A549 (cell line): Measurements from ENCODE around the gene RASL11B. TPM values are rescaled to one million over a fixed set of nuclear protein-coding genes. Genes with fewer than 3 reads are reported as not detected.

ENCODE experiments used
- ATAC-seq, 2 experiments: fragments of 200-7000 bp in 1 of 2; fragments of >200 bp in 1 of 2; cut with Nextera tagmentation in 1 of 2; cut with Tn5 transposase in 1 of 2; 3 replicates each; pipeline versions ENCODE4 v1.8.0 to v1.9.1; 2018 to 2020; ENCODE audit warnings: mild to moderate bottlenecking in 1 of 2, moderate library complexity in 1 of 2
- CTCF ChIA-PET: fragments of 300-600 bp; sonication (Branson Sonifier 250); formaldehyde crosslinking; extraction: SDS; loops from one replicate; lab custom pipeline; 2021; ENCODE audit warnings: antibody characterized with exemption, inconsistent platforms; lab: Yijun Ruan, JAX
- POLR2A ChIA-PET: fragments of 350-600 bp; formaldehyde crosslinking; extraction: SDS; loops from one replicate; lab custom pipeline; 2021; ENCODE audit warnings: antibody characterized with exemption, inconsistent platforms; lab: Yijun Ruan, JAX
- DNase-seq, 2 experiments: peaks; one replicate each; pipeline versions ENCODE4 v3.0.0 to v3.0.0-alpha.2; 2011 to 2016; ENCODE audit warnings: low read depth in 1 of 2, low spot score in 1 of 2
- FAIRE-seq: peaks from 2 replicates; lab custom pipeline; 2011; peaks lifted over from hg19 to GRCh38; lab: Jason Lieb, UNC
- H3K27ac ChIP-seq, 2 experiments: fragments of >200 bp; sonication (Bioruptor Twin); formaldehyde crosslinking; 3 replicates each; pipeline ENCODE4 v1.5.1; 2016 to 2017
- H3K4me1 ChIP-seq: fragments of >200 bp; sonication (Bioruptor Twin); formaldehyde crosslinking; 3 replicates; pipeline ENCODE4 v1.6.1; 2016
- H3K4me2 ChIP-seq: fragments of >200 bp; sonication (Bioruptor Twin); formaldehyde crosslinking; 3 replicates; pipeline ENCODE4 v1.6.1; 2016
- H3K4me3 ChIP-seq: fragments of >200 bp; sonication (Bioruptor Twin); formaldehyde crosslinking; 3 replicates; pipeline ENCODE4 v1.5.1; 2016
- H3K9me3 ChIP-seq: fragments of >200 bp; sonication (Bioruptor Twin); formaldehyde crosslinking; 3 replicates; pipeline ENCODE4 v1.6.1; 2016
- BHLHE40 ChIP-seq: IDR thresholded peaks from 2 replicates; pipeline ENCODE4 v1.6.1; 2012; ENCODE audit warnings: low read depth, low read length, inconsistent platforms
- CBX2 ChIP-seq: fragments of 200-600 bp; sonication (generic); IDR thresholded peaks from 2 replicates; pipeline ENCODE4 v1.6.1; 2016; ENCODE audit warnings: low read depth, mild to moderate bottlenecking, borderline replicate concordance
- CBX8 ChIP-seq: fragments of 200-600 bp; sonication (generic); IDR thresholded peaks from 2 replicates; pipeline ENCODE4 v1.6.1; 2016
- CEBPB ChIP-seq, 2 experiments: fragments of >200 bp in 1 of 2; sonication (Bioruptor Twin) in 1 of 2; formaldehyde crosslinking in 1 of 2; IDR thresholded peaks; 2 replicates each; pipeline ENCODE4 v1.6.1; 2012 to 2016
- CHD4 ChIP-seq: fragments of 200-600 bp; sonication (generic); IDR thresholded peaks from 2 replicates; pipeline ENCODE4 v1.6.1; 2016; ENCODE audit warnings: antibody characterized with exemption, mild to moderate bottlenecking, borderline replicate concordance
- EHMT2 ChIP-seq: fragments of 200-600 bp; sonication (generic); IDR thresholded peaks from 2 replicates; pipeline ENCODE4 v1.6.1; 2016; ENCODE audit warnings: antibody characterized with exemption, low read depth, mild to moderate bottlenecking, moderate library complexity
- ELK1 ChIP-seq: fragments of 150-350 bp; IDR thresholded peaks from 2 replicates; pipeline ENCODE4 v1.6.1; 2014; ENCODE audit warnings: low read depth, mild to moderate bottlenecking, low read length
- EP300 ChIP-seq, 2 experiments: fragments of >200 bp; sonication (Bioruptor Twin); formaldehyde crosslinking; IDR thresholded peaks; 2 replicates in 1 of 2; 3 replicates in 1 of 2; pipeline ENCODE4 v1.6.1; 2016 to 2017
- ESRRA ChIP-seq: fragments of 150-350 bp; IDR thresholded peaks from 2 replicates; pipeline ENCODE4 v1.6.1; 2014; ENCODE audit warnings: mild to moderate bottlenecking, low read length, borderline replicate concordance
- FOSB ChIP-seq: fragments of 250-450 bp; sonication (Bioruptor Pico); IDR thresholded peaks from 2 replicates; pipeline ENCODE4 v1.5.0; 2020; ENCODE audit warnings: mild to moderate bottlenecking, moderate library complexity
- FOSL2 ChIP-seq, 2 experiments: fragments of 450-650 bp in 1 of 2; fragments of >200 bp in 1 of 2; sonication (Bioruptor Twin) in 1 of 2; formaldehyde crosslinking; IDR thresholded peaks; 2 replicates each; pipeline versions ENCODE4 v1.5.0 to v1.6.1; 2016 to 2020; ENCODE audit warnings: mild to moderate bottlenecking in 1 of 2, moderate library complexity in 1 of 2
- FOXS1 ChIP-seq: fragments of 250-450 bp; sonication (Bioruptor Pico); IDR thresholded peaks from 2 replicates; pipeline ENCODE4 v1.5.0; 2020; ENCODE audit warnings: mild to moderate bottlenecking, moderate library complexity
- HDAC2 ChIP-seq: fragments of 200-600 bp; sonication (generic); IDR thresholded peaks from 2 replicates; pipeline ENCODE4 v1.6.1; 2016
- HES2 ChIP-seq: fragments of >200 bp; sonication (Bioruptor Twin); formaldehyde crosslinking; IDR thresholded peaks from 2 replicates; pipeline ENCODE4 v1.6.1; 2016
- HEYL ChIP-seq: fragments of 250-450 bp; sonication (Bioruptor Pico); IDR thresholded peaks from 2 replicates; pipeline ENCODE4 v1.8.0; 2021; ENCODE audit warnings: mild to moderate bottlenecking, moderate library complexity
- HOXB13 ChIP-seq: fragments of 250-450 bp; sonication (Bioruptor Pico); IDR thresholded peaks from 2 replicates; pipeline ENCODE4 v1.5.0; 2020; ENCODE audit warnings: low read depth, mild to moderate bottlenecking, moderate library complexity
- KDM5A ChIP-seq: fragments of 200-600 bp; sonication (generic); IDR thresholded peaks from 2 replicates; pipeline ENCODE4 v1.6.1; 2016; ENCODE audit warnings: antibody characterized with exemption, mild to moderate bottlenecking
- MAFK ChIP-seq: fragments of 450-650 bp; IDR thresholded peaks from 2 replicates; pipeline ENCODE4 v1.6.1; 2014; ENCODE audit not compliant: partially characterized antibody
- MYC ChIP-seq: IDR thresholded peaks from 2 replicates; pipeline ENCODE4 v1.6.1; 2012; ENCODE audit warnings: mild to moderate bottlenecking, inconsistent platforms, low read length, improper control_type of control experiment, borderline replicate concordance
- POLR2A ChIP-seq: IDR thresholded peaks from 2 replicates; pipeline ENCODE4 v1.6.1; 2012; ENCODE audit warnings: mild to moderate bottlenecking, low read length
- POLR2AphosphoS2 ChIP-seq: conservative IDR thresholded peaks from 2 replicates; pipeline ENCODE4 v1.6.1; 2012; ENCODE audit warnings: low read length, improper control_type of control experiment, inconsistent platforms
- RAD21 ChIP-seq, 2 experiments: fragments of >200 bp in 1 of 2; sonication (Bioruptor Twin) in 1 of 2; formaldehyde crosslinking in 1 of 2; IDR thresholded peaks in 1 of 2; conservative IDR thresholded peaks in 1 of 2; 2 replicates in 1 of 2; 3 replicates in 1 of 2; pipeline ENCODE4 v1.6.1; 2012 to 2018; ENCODE audit warnings: inconsistent platforms in 1 of 2
- RARB ChIP-seq: fragments of 250-450 bp; sonication (Bioruptor Pico); IDR thresholded peaks from 2 replicates; pipeline ENCODE4 v1.8.0; 2021; ENCODE audit warnings: mild to moderate bottlenecking, moderate library complexity
- TP53 ChIP-seq: fragments of 250-450 bp; sonication (Bioruptor Pico); IDR thresholded peaks from 2 replicates; pipeline ENCODE4 v1.5.0; 2021; ENCODE audit warnings: mild to moderate bottlenecking, moderate library complexity
- ZFP36 ChIP-seq: fragments of 450-650 bp; IDR thresholded peaks from 2 replicates; pipeline ENCODE4 v1.6.1; 2014; ENCODE audit warnings: borderline replicate concordance; ENCODE audit not compliant: partially characterized antibody
- ZNF302 ChIP-seq: fragments of 250-450 bp; sonication (Bioruptor Pico); IDR thresholded peaks from 2 replicates; pipeline ENCODE4 v1.9.0; 2021; ENCODE audit warnings: inconsistent platforms, mild to moderate bottlenecking, moderate library complexity
- ZSCAN20 ChIP-seq: fragments of 250-450 bp; sonication (Bioruptor Pico); IDR thresholded peaks from 2 replicates; pipeline ENCODE4 v1.8.0; 2022; ENCODE audit warnings: mild to moderate bottlenecking, moderate library complexity
- WGBS: methylation state at CpG from one replicate; pipeline ENCODE4 v1.1.6; 2017; ENCODE audit errors: missing lambda C conversion rate; 5-methylcytosine and 5-hydroxymethylcytosine counted together
- polyA plus RNA-seq, 4 experiments: library from polyadenylated mRNA; depleted of rRNA in 3 of 4; stranded (reverse); fragments of >200 nt; fragmentation: RNase III in 1 of 4; extraction: RNeasy Plus Mini Kit Qiagen cat#74134 plus additional on column Dnase treatment in 1 of 4; gene quantifications; 2 replicates in 3 of 4; 3 replicates in 1 of 4; pipeline ENCODE4 v1.2.3, GENCODE V29; 2011 to 2017
- TF ChIP-seq, protein P1 (sequence below): fragments of 450-650 bp; IDR thresholded peaks from 2 replicates; pipeline ENCODE4 v1.6.1; 2014; ENCODE audit warnings: antibody characterized with exemption
- TF ChIP-seq, protein P2 (sequence below): IDR thresholded peaks from 2 replicates; pipeline ENCODE4 v1.6.1; 2012; ENCODE audit warnings: low read depth, borderline replicate concordance
- TF ChIP-seq, protein P3 (sequence below): fragments of >200 bp; sonication (Bioruptor Twin); formaldehyde crosslinking; IDR thresholded peaks from 3 replicates; pipeline ENCODE4 v1.6.1; 2016
- TF ChIP-seq, protein P4 (sequence below): fragments of >200 bp; sonication (Bioruptor Twin); formaldehyde crosslinking; IDR thresholded peaks from 3 replicates; pipeline ENCODE4 v1.5.1; 2016

RASL11B gene
- polyA plus RNA-seq, 2 of the 4 experiments (the other 2 are of a cell fraction) = 0.04 to 0.05 TPM

DNA sequence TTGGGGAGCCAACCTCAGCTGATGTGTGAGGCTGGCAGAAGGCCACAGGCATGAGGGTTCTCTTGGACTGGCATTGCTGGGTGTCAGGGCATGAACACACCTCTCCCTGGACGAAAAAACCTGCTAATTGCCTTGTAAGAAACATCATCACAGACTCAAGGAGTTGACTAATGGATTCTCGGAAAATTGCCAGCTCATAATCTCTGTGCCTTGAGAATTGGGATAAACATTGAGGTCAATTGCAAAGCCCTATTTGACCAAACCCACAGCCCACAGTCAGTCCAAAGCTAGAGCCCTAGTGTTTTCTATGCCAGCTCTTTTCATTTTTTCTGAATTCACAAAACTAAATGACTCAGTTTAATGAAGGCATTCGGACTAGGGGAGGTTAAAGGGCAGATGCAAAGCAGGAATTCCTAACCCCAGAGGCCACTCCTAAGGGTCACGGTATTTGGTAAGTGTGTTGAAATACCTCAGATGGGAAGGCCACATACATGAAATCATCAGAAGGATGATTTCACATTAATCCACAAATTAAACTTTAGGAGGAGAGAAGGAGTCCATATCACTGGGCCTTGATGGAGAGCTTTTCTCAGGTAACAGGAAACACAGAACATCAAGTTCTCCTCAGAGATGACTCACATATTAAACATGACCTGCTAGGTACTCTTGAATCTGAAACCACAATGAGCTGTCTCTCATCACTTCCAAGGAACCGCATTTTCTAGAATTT is 39.0 kb upstream of the RASL11B start:
- 50% methylated on average over 5 of the region's 5 CpGs for WGBS
- H3K4me3 ChIP-seq = no peak overlapping the region
- H3K4me2 ChIP-seq = no peak overlapping the region
- POLR2A ChIA-PET = no interaction called here
- FAIRE-seq = no peak
- no peak for ATAC-seq
- DNase-seq = no peak
- H3K4me1 ChIP-seq = no peaks in the 10 kb centered on the region
- no peak overlapping the region for H3K27ac ChIP-seq
- CTCF ChIA-PET = no interaction called here
- TF ChIP-seq MYC (no peak), BHLHE40 (no peak), RARB (CRISPR knock-in tag) (no peak), CBX2 (no peak), HOXB13 (CRISPR knock-in tag) (no peak), EHMT2 (no peak), ESRRA (no peak), EP300 (IDR thresholded peaks at IDR 0.05) (no peak)
- TF ChIP-seq, protein P1, sequence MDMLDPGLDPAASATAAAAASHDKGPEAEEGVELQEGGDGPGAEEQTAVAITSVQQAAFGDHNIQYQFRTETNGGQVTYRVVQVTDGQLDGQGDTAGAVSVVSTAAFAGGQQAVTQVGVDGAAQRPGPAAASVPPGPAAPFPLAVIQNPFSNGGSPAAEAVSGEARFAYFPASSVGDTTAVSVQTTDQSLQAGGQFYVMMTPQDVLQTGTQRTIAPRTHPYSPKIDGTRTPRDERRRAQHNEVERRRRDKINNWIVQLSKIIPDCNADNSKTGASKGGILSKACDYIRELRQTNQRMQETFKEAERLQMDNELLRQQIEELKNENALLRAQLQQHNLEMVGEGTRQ = no peak
- TF ChIP-seq, all 56 proteins: peak for 0
- H3K9me3 ChIP-seq = no peaks in the 10 kb centered on the region

- Histone ChIP-seq H3K4me1 (no peaks in the 10 kb centered on the region), H3K9me3 (no peaks in the 10 kb centered on the region), H3K4me2 (no peak overlapping the region), H3K27ac (no peak overlapping the region), H3K4me3 (no peak overlapping the region)
- DNase-seq (no peak), ATAC-seq (no peak), FAIRE-seq (no peak)
- WGBS = 20% methylated on average over 1 of the region's 1 CpG
- TF ChIP-seq FOXS1 (CRISPR knock-in tag) (no peak), HES2 (no peak), MAFK (no peak), POLR2A (no peak), HOXB13 (CRISPR knock-in tag) (no peak), ZNF302 (CRISPR knock-in tag) (no peak), HDAC2 (no peak), CBX8 (no peak), HEYL (CRISPR knock-in tag) (no peak), CEBPB (IDR thresholded peaks at IDR 0.05) (no peak), CBX2 (no peak), KDM5A (no peak), ZFP36 (no peak), ELK1 (no peak)
- TF ChIP-seq, protein P2, sequence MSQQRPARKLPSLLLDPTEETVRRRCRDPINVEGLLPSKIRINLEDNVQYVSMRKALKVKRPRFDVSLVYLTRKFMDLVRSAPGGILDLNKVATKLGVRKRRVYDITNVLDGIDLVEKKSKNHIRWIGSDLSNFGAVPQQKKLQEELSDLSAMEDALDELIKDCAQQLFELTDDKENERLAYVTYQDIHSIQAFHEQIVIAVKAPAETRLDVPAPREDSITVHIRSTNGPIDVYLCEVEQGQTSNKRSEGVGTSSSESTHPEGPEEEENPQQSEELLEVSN = no peak
- ChIA-PET CTCF (no interaction called here), POLR2A (no interaction called here)
These were observed 38.4 kb upstream of the RASL11B start for GRCh38 chr4:52823702-52824092.

GRCh38 chr4:52824270-52824602 is 37.9 kb upstream of the RASL11B start:
- WGBS = 69% methylated on average over 5 of the region's 6 CpGs
- POLR2A ChIA-PET = no interaction called here
- CTCF ChIA-PET = no interaction called here
- ATAC-seq = no peak
- H3K9me3 ChIP-seq = no peaks in the 10 kb centered on the region
- no peaks in the 10 kb centered on the region for H3K4me1 ChIP-seq
- H3K4me2 ChIP-seq = no peak overlapping the region
- no peak for FAIRE-seq
- H3K27ac ChIP-seq = no peak overlapping the region
- H3K4me3 ChIP-seq = no peak overlapping the region
- DNase-seq = no peak
- TF ChIP-seq, protein P3, sequence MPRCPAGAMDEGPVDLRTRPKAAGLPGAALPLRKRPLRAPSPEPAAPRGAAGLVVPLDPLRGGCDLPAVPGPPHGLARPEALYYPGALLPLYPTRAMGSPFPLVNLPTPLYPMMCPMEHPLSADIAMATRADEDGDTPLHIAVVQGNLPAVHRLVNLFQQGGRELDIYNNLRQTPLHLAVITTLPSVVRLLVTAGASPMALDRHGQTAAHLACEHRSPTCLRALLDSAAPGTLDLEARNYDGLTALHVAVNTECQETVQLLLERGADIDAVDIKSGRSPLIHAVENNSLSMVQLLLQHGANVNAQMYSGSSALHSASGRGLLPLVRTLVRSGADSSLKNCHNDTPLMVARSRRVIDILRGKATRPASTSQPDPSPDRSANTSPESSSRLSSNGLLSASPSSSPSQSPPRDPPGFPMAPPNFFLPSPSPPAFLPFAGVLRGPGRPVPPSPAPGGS = no peak
- no peak for TF ChIP-seq RARB (CRISPR knock-in tag)
- no peak for TF ChIP-seq ZSCAN20
- no peak for TF ChIP-seq CHD4
- TF ChIP-seq FOSL2 (IDR thresholded peaks at IDR 0.05) = no peak
- no peak for TF ChIP-seq FOSL2 (CRISPR knock-in tag; IDR thresholded peaks at IDR 0.05)
- TF ChIP-seq POLR2AphosphoS2 = no peak
- TF ChIP-seq, protein P4, sequence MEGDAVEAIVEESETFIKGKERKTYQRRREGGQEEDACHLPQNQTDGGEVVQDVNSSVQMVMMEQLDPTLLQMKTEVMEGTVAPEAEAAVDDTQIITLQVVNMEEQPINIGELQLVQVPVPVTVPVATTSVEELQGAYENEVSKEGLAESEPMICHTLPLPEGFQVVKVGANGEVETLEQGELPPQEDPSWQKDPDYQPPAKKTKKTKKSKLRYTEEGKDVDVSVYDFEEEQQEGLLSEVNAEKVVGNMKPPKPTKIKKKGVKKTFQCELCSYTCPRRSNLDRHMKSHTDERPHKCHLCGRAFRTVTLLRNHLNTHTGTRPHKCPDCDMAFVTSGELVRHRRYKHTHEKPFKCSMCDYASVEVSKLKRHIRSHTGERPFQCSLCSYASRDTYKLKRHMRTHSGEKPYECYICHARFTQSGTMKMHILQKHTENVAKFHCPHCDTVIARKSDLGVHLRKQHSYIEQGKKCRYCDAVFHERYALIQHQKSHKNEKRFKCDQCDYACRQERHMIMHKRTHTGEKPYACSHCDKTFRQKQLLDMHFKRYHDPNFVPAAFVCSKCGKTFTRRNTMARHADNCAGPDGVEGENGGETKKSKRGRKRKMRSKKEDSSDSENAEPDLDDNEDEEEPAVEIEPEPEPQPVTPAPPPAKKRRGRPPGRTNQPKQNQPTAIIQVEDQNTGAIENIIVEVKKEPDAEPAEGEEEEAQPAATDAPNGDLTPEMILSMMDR = no peak
- TF ChIP-seq CEBPB (IDR thresholded peaks at IDR 0.05) = no peak
- TF ChIP-seq FOSB (CRISPR knock-in tag) = no peak
- no peak for TF ChIP-seq TP53 (CRISPR knock-in tag)
- no peak for TF ChIP-seq RAD21 (conservative IDR thresholded peaks at IDR 0.05 in 1 of 2, IDR thresholded peaks at IDR 0.05 in 1 of 2)
